H9 (cell line): ENCODE measurements around the gene AP4E1. TPM values are rescaled to one million over a fixed set of nuclear protein-coding genes. Genes with fewer than 3 reads are reported as not detected.

Source experiments
- DNase-seq: peaks from one replicate; pipeline ENCODE4 v3.0.0-alpha.2; 2017
- H2AFZ ChIP-seq: one replicate; pipeline ENCODE4 v1.6.1; 2013; ENCODE audit warnings: mild to moderate bottlenecking, low read length, control low read depth, moderate library complexity
- H2AK5ac ChIP-seq: 2 replicates; pipeline ENCODE4 v1.6.1; 2013; ENCODE audit warnings: low read length, control low read depth, mixed read lengths; ENCODE audit not compliant: insufficient read length
- H2BK120ac ChIP-seq: one replicate; pipeline ENCODE4 v1.6.1; 2013; ENCODE audit warnings: low read depth, mild to moderate bottlenecking, low read length, control low read depth, inconsistent platforms; ENCODE audit not compliant: poor library complexity, severe bottlenecking
- H2BK12ac ChIP-seq: 2 replicates; pipeline ENCODE4 v1.6.1; 2013; ENCODE audit warnings: low read length, control low read depth, mixed read lengths, low read depth; ENCODE audit not compliant: insufficient read length
- H2BK15ac ChIP-seq: 2 replicates; pipeline ENCODE4 v1.6.1; 2013; ENCODE audit warnings: low read depth, low read length, control low read depth
- H2BK20ac ChIP-seq: one replicate; pipeline ENCODE4 v1.6.1; 2013; ENCODE audit warnings: low read depth, mild to moderate bottlenecking, low read length, control low read depth, inconsistent platforms; ENCODE audit not compliant: poor library complexity, severe bottlenecking
- H2BK5ac ChIP-seq: 2 replicates; pipeline ENCODE4 v1.6.1; 2013; ENCODE audit warnings: low read length, control low read depth, mixed read lengths; ENCODE audit not compliant: insufficient read length
- H3K14ac ChIP-seq: 2 replicates; pipeline ENCODE4 v1.6.1; 2013; ENCODE audit warnings: low read length, control low read depth; ENCODE audit not compliant: insufficient read depth
- H3K18ac ChIP-seq: 2 replicates; pipeline ENCODE4 v1.6.1; 2013; ENCODE audit warnings: low read depth, mild to moderate bottlenecking, mixed read lengths, low read length, control low read depth; ENCODE audit not compliant: insufficient read length
- H3K23ac ChIP-seq: 2 replicates; pipeline ENCODE4 v1.6.1; 2013; ENCODE audit warnings: low read length, control low read depth, mixed read lengths, low read depth; ENCODE audit not compliant: insufficient read length
- H3K23me2 ChIP-seq: 2 replicates; pipeline ENCODE4 v1.6.1; 2013; ENCODE audit warnings: low read depth, mild to moderate bottlenecking, mixed read lengths, low read length, control low read depth; ENCODE audit not compliant: insufficient read length, poor library complexity, severe bottlenecking
- H3K27ac ChIP-seq: 2 replicates; pipeline ENCODE4 v1.5.1; 2013; ENCODE audit warnings: low read length, control low read depth, mixed read lengths, low read depth; ENCODE audit not compliant: insufficient read length
- H3K27me3 ChIP-seq: 2 replicates; pipeline ENCODE4 v1.6.1; 2013; ENCODE audit warnings: low read length, control low read depth, inconsistent platforms; ENCODE audit not compliant: insufficient read depth
- H3K4ac ChIP-seq: 2 replicates; pipeline ENCODE4 v1.6.1; 2013; ENCODE audit warnings: low read depth, mild to moderate bottlenecking, control low read depth, inconsistent platforms, low read length, moderate library complexity
- H3K4me1 ChIP-seq: 2 replicates; pipeline ENCODE4 v1.6.1; 2013; ENCODE audit warnings: low read length, control low read depth, inconsistent platforms; ENCODE audit not compliant: insufficient read depth
- H3K4me2 ChIP-seq: 2 replicates; pipeline ENCODE4 v1.6.1; 2013; ENCODE audit warnings: low read length, control low read depth, mixed read lengths; ENCODE audit not compliant: insufficient read length, insufficient read depth
- H3K56ac ChIP-seq: 2 replicates; pipeline ENCODE4 v1.6.1; 2013; ENCODE audit warnings: low read depth, mild to moderate bottlenecking, mixed read lengths, low read length, control low read depth; ENCODE audit not compliant: insufficient read length
- H3K79me1 ChIP-seq: 2 replicates; pipeline ENCODE4 v1.6.1; 2013; ENCODE audit warnings: low read depth, mild to moderate bottlenecking, moderate library complexity, low read length, control low read depth, inconsistent platforms; ENCODE audit not compliant: insufficient read depth, poor library complexity, severe bottlenecking
- H3K79me2 ChIP-seq: 2 replicates; pipeline ENCODE4 v1.6.1; 2013; ENCODE audit warnings: low read length, control low read depth, inconsistent platforms; ENCODE audit not compliant: insufficient read depth
- H3K9ac ChIP-seq: 2 replicates; pipeline ENCODE4 v1.6.1; 2013; ENCODE audit warnings: low read length, control low read depth, mixed read lengths; ENCODE audit not compliant: insufficient read length; ENCODE audit errors: extremely low read depth
- H3K9me3 ChIP-seq: one replicate; pipeline ENCODE4 v1.6.1; 2013; ENCODE audit warnings: low read depth, low read length, inconsistent platforms; ENCODE audit not compliant: control insufficient read depth
- H3T11ph ChIP-seq: one replicate; pipeline ENCODE4 v1.6.1; 2013; ENCODE audit warnings: mild to moderate bottlenecking, low read length, control low read depth, inconsistent platforms
- H4K20me1 ChIP-seq: one replicate; pipeline ENCODE4 v1.6.1; 2013; ENCODE audit not compliant: control insufficient read depth, insufficient read length, insufficient read depth
- H4K5ac ChIP-seq: 2 replicates; pipeline ENCODE4 v1.6.1; 2013; ENCODE audit warnings: low read depth, mild to moderate bottlenecking, mixed read lengths, low read length, control low read depth; ENCODE audit not compliant: insufficient read length
- H4K8ac ChIP-seq: replicated peaks from 2 replicates; pipeline ENCODE4 v1.6.1; 2013; ENCODE audit warnings: low read length, control low read depth, mixed read lengths, low read depth; ENCODE audit not compliant: insufficient read length
- H4K91ac ChIP-seq: 2 replicates; pipeline ENCODE4 v1.6.1; 2013; ENCODE audit warnings: low read depth, mild to moderate bottlenecking, moderate library complexity, mixed read lengths, low read length, control low read depth; ENCODE audit not compliant: insufficient read length
- H3K27ac Mint-ChIP-seq, 3 experiments: 2 replicates in 2 of 3; 3 replicates in 1 of 3; pipeline ENCODE4 v1.8.0; 2020 to 2021; ENCODE audit warnings: mixed read lengths in 3 of 3, mild to moderate bottlenecking in 1 of 3, moderate library complexity in 1 of 3
- H3K27me3 Mint-ChIP-seq: 2 replicates; pipeline ENCODE4 v1.8.0; 2021; ENCODE audit warnings: low read depth, mild to moderate bottlenecking, moderate library complexity, mixed read lengths
- H3K36me3 Mint-ChIP-seq, 3 experiments: 2 replicates in 2 of 3; 3 replicates in 1 of 3; pipeline ENCODE4 v1.8.0; 2020 to 2021; ENCODE audit warnings: low read depth in 3 of 3, mixed read lengths in 3 of 3; ENCODE audit not compliant: insufficient read depth in 1 of 3
- H3K4me1 Mint-ChIP-seq, 2 experiments: 2 replicates each; pipeline ENCODE4 v1.8.0; 2020; ENCODE audit warnings: mixed read lengths in 2 of 2
- H3K4me3 Mint-ChIP-seq, 2 experiments: 2 replicates in 1 of 2; 3 replicates in 1 of 2; pipeline ENCODE4 v1.8.0; 2020 to 2021; ENCODE audit warnings: mild to moderate bottlenecking in 2 of 2, mixed read lengths in 2 of 2, moderate library complexity in 1 of 2
- H3K9me3 Mint-ChIP-seq, 2 experiments: 2 replicates in 1 of 2; 3 replicates in 1 of 2; pipeline ENCODE4 v1.8.0; 2020; ENCODE audit warnings: mild to moderate bottlenecking in 2 of 2, mixed read lengths in 2 of 2, moderate library complexity in 1 of 2
- WGBS: extraction: QIAGEN DNeasy Blood & Tissue Kit; methylation state at CpG from one replicate; pipeline ENCODE4 v1.1.7; 2013; ENCODE audit warnings: missing lambda C conversion rate, low lambda C conversion rate, mixed read lengths; ENCODE audit not compliant: insufficient read length; ENCODE audit errors: extremely low coverage; 5-methylcytosine and 5-hydroxymethylcytosine counted together
- total RNA-seq: library from RNA; stranded (reverse); gene quantifications from 2 replicates; pipeline ENCODE4 v1.2.1, GENCODE V29; 2021
- TF ChIP-seq, protein P1 (sequence below): fragments of 200-600 bp; sonication (generic); conservative IDR thresholded peaks from 3 replicates; pipeline ENCODE4 v1.8.0; 2021; ENCODE audit warnings: antibody characterized with exemption, mild to moderate bottlenecking

Gene AP4E1
- total RNA-seq, 1 experiment from 2014 or later = 13.8 TPM

DNA sequence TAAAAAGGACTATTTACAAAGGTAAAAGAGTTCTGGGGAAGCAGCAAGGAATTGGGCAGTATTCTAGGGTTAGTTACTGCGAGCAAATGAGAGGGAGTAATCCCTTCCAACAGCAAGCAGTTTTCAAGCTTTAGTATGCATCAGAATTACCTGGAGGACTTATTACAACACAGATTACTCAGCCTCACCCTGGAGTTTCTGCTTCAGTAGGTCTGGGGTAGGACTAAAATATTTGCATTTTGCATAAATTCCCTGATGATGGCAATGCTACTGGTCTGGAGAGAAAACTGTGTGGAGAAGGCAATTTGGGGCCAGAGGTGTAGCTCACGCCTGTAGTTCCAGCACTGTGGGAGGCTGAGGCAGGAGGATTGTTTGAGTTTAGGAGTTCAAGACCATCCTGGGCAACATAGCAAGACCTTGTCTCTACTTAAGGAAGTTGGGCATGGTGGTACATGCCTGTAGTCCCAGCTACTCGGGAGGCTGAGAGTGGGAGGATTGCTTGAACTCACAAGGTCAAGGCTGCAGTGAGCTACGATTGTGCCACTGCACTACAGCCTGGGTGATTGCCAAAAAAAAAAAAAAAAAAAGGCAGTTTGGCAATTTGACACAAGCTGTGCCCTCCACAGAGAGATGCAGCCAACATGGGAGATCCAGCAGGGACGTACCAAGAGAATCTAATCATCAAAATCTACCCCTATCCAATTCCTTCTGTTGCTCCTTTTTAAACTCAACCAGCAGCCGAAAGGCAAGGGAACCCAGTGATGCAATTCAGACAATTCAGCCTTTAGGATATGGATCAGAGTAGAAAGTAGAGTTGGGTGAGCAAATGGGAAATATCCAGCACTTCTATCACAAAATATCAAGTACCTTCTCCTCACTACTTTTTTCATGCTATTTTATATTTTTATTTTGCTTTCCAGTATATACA lies 27.1 kb upstream of the AP4E1 start:
- no peak overlapping the region for H3K4ac ChIP-seq
- H4K20me1 ChIP-seq = no peaks in the 10 kb centered on the region
- H3K9ac ChIP-seq = no peak overlapping the region
- H3K36me3 Mint-ChIP-seq = no peaks in the 10 kb centered on the region
- no peak overlapping the region for H4K91ac ChIP-seq
- no peak overlapping the region for H3K4me3 Mint-ChIP-seq
- no peaks in the 10 kb centered on the region for H3K79me2 ChIP-seq
- H3K56ac ChIP-seq = no peak overlapping the region
- no peak overlapping the region for H3K27ac ChIP-seq
- H4K8ac ChIP-seq = no peak overlapping the region
- H3K79me1 ChIP-seq = no peaks in the 10 kb centered on the region
- H3K14ac ChIP-seq = no peak overlapping the region
- H3K4me2 ChIP-seq = no peak overlapping the region
- no peak overlapping the region for H3K23ac ChIP-seq
- no peaks in the 10 kb centered on the region for H3K23me2 ChIP-seq
- no peak overlapping the region for H2BK20ac ChIP-seq
- H4K5ac ChIP-seq = no peak overlapping the region
- H2AFZ ChIP-seq = no peak overlapping the region
- H3K27ac Mint-ChIP-seq = no peak overlapping the region
- H3K18ac ChIP-seq = no peak overlapping the region
- H2BK5ac ChIP-seq = no peak overlapping the region
- H3K9me3 ChIP-seq = no peaks in the 10 kb centered on the region
- peaks cover 4 to 5% of the 10 kb centered on the region in 2 experiments; a peak in 3 of 4 replicates for H3K4me1 Mint-ChIP-seq
- TF ChIP-seq, protein P1, sequence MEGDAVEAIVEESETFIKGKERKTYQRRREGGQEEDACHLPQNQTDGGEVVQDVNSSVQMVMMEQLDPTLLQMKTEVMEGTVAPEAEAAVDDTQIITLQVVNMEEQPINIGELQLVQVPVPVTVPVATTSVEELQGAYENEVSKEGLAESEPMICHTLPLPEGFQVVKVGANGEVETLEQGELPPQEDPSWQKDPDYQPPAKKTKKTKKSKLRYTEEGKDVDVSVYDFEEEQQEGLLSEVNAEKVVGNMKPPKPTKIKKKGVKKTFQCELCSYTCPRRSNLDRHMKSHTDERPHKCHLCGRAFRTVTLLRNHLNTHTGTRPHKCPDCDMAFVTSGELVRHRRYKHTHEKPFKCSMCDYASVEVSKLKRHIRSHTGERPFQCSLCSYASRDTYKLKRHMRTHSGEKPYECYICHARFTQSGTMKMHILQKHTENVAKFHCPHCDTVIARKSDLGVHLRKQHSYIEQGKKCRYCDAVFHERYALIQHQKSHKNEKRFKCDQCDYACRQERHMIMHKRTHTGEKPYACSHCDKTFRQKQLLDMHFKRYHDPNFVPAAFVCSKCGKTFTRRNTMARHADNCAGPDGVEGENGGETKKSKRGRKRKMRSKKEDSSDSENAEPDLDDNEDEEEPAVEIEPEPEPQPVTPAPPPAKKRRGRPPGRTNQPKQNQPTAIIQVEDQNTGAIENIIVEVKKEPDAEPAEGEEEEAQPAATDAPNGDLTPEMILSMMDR = no peak
- H3K27me3 Mint-ChIP-seq = no peaks in the 10 kb centered on the region; the same call in none of the 2 replicates
- WGBS = no CpG with 5 or more reads among the region's 6 CpGs
- H2BK120ac ChIP-seq = no peak overlapping the region
- no peak overlapping the region for H2BK15ac ChIP-seq
- no peaks in the 10 kb centered on the region for H3K9me3 Mint-ChIP-seq
- H2AK5ac ChIP-seq = no peak overlapping the region
- H3T11ph ChIP-seq = no peak overlapping the region
- H3K4me1 ChIP-seq = no peaks in the 10 kb centered on the region
- no peak for DNase-seq
- no peaks in the 10 kb centered on the region for H3K27me3 ChIP-seq
- no peak overlapping the region for H2BK12ac ChIP-seq
